Measurements from ENCODE around the gene DPYD. TPM values are rescaled to one million over a fixed set of nuclear protein-coding genes. Genes with fewer than 3 reads are reported as not detected.

DPYD gene
- total RNA-seq, 1 donor from 2014 or later: 30.1 TPM

DNA sequence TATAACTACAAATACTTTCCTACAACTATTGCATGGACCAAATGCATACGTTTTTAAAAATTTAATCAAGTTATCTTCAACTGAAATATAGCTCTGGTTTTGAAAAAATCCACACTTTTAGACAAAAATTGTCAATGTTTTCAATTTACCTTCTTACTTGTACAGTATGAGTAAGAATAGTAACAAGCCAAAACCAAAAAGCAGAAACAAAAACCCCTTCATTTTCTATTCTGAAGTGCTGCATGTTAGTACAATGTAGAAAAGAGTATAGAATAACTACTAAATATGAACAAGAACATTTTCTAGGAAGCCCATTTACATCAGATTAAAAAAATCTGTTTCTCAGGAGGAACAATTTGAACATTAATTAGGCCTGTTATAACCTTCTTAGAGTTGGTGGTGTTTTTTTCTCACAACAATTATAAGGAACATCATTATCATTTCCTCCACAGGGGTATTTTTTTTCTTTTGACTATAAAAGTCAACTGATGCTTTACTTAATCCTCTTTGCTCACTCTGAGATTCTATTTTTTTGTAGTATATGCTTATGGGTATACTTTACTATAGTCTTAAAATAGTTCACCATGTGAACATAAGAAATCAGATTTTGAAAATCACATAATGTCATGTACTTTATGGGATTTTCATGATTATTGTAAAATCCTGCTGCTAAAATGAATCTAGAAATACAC lies 723.9 kb downstream of the DPYD start:
- DNase-seq: no peak

GRCh38 chr1:97192872-97193572 lies 727.8 kb downstream of the DPYD start:
- DNase-seq: peak; percentile 32

DNA sequence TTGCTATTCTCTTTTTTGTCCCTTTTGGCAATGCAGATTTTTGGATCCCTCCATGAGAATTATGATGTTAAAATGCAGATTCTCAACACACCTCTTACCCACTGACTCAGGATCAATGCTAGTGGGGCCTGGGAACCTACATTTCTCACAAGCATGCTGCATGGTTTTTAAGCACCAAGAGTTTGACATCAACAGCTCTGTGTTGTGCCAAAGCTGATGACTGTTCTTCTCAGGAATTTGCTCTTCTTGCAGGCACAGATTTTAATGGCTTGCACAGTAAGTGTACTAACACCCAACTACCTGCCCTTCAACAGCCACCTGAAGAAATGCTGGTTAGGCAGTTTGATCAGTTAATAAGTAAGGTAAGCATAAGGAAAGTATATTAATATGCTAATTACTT lies 730.5 kb downstream of the DPYD start:
- DNase-seq: no peak

DNA sequence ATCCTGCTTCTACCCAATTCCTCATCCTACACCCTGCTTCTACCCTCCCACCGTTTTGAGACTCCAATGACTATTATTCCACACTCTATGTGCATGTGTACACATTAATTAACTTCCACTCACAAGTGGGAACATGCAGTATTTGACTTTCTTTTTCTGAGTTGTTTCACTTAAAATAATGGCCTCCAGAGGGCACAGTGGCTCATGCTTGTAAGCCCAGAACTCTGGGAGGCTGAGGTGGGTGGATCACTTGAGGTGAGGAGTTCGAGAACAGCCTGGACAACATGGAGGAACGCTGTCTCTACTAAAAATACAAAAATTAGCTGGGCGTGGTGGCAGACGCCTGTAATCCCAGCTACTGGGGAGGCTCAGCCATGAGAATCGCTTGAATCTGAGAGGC lies 734.5 kb downstream of the DPYD start:
- DNase-seq: no peak

GRCh38 chr1:97174039-97174704 lies 746.7 kb downstream of the DPYD start:
- no peak for DNase-seq

GRCh38 chr1:97170300-97170699 lies 750.5 kb downstream of the DPYD start:
- no peak for DNase-seq

DNA sequence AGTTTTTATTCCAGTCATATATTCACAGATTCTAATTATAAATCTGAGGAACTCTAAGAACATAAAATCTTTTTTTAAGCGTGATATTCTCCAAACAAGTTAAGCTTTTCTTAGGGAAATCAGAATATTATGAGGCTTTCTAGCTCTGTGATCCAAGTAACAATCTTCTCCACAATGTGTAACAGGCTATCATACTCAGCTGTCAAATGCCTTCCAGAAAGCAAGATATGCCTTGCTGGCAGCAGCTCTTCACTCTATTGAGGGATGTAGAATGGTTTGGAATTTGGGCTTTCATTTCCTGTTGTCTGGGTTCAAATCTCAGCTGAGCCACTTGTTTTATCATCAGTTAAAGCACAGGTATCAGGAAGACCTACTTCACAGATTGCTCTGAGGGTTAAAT lies 752.8 kb downstream of the DPYD start:
- no peak for DNase-seq

DNA sequence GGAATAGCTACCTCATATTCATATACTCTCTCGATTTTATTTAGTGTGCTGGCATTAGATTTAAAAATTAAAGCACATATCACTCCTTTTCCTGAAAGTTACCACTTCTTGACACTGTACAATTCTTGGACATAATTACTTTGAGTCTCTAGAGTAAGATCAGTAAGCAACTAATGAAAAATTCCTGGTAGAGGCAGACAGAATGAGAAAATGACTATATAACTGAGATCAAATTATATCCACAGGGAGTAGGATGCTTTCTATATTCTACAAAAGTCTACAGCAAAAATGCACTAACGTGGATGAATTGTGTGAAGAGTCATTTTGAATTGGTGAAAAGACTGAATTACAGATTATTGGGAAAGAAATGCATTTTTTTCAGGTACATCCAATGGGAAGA lies 753.6 kb downstream of the DPYD start:
- no peak for DNase-seq

GRCh38 chr1:97166626-97167025 lies 754.2 kb downstream of the DPYD start:
- no peak for DNase-seq

DNA sequence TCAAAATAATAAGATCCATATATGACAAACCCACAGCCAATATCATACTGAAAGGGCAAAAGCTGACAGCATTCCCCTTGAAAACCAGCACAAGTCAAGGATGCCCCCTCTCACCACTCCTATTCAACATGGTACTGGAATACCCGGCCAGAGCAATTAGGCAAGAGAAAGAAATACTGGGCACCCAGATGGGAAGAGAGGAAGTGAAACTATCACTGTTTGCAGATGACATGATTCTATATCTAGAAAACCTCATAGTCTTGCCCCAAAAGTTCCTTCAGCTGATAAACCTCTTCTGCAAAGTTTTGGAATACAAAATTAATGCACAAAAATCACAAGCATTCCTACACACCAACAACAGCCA lies 756.6 kb downstream of the DPYD start:
- no peak for DNase-seq

- no peak for DNase-seq
These were observed 757.1 kb downstream of the DPYD start for GRCh38 chr1:97163591-97164275.

DNA sequence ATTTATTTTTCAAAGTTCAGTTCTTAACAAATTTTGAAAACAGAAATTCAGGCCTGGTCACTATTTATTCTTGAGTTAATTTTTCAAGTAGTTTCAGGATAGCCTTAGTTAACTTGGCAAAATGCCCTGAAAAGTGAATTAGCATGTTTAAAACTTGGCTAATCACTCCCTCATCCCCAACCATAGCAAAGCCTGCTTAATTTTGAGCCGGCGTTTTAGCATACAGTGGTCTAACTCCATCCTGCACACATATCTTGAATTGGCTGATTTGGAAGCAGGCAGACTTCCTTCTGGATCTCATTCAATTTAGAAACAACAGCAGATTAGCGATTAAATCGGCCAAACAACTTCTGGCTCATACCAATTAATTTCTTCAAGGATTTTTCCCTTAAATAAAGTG lies 760.0 kb downstream of the DPYD start:
- peak; percentile 32 for DNase-seq

- DNase-seq: no peak
These were observed 761.5 kb downstream of the DPYD start for GRCh38 chr1:97159342-97159741.

- DNase-seq: no peak
These were observed 762.1 kb downstream of the DPYD start for GRCh38 chr1:97158691-97159096.

- DNase-seq: no peak
These were observed 762.8 kb downstream of the DPYD start for GRCh38 chr1:97157991-97158390.

GRCh38 chr1:97151651-97152050 lies 769.2 kb downstream of the DPYD start:
- DNase-seq: no peak

- peak; percentile 8 for DNase-seq
These were observed 775.4 kb downstream of the DPYD start for GRCh38 chr1:97145321-97145956.

- DNase-seq: no peak
These were observed 776.3 kb downstream of the DPYD start for GRCh38 chr1:97144527-97144926.

- DNase-seq: no peak
These were observed 777.5 kb downstream of the DPYD start for GRCh38 chr1:97143236-97143882.

DNA sequence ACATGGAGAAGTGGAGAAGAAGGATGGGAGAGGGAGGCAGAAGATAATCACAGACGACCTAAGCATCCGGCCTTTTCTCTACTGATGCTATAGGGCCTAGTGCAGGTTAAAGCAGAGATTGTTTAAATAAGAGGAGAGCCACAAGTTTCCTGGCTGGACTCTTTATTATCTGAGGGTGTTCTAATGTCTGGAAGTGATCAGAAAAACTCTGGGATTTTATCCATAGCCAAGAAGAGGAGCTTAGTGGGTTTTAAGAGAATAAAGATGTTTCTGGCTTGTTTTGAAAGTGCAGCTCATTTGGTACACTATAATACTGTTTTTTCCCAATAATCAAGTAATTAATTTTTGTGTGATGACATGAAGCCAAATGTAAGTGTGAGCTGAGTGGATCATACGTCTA lies 780.2 kb downstream of the DPYD start:
- no peak for DNase-seq

DNA sequence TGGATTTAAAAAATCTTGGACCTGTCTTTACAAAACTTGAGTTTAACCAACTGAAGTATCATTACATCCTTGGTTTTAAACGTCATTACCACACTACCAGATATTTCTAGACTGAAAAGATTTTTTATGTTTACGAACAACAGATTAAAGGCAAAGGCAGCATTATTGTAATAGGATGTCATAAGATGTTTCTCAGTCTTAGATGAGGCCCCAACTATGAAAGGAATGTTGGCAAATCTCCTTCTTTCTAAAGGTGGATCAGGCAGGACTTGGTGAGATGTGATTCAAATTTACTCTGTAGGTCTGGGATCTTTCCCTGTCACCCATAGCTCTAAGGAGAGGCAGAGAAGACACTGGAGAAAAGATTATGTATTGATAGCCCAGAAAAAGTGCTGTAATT lies 781.3 kb downstream of the DPYD start:
- no peak for DNase-seq

DNA sequence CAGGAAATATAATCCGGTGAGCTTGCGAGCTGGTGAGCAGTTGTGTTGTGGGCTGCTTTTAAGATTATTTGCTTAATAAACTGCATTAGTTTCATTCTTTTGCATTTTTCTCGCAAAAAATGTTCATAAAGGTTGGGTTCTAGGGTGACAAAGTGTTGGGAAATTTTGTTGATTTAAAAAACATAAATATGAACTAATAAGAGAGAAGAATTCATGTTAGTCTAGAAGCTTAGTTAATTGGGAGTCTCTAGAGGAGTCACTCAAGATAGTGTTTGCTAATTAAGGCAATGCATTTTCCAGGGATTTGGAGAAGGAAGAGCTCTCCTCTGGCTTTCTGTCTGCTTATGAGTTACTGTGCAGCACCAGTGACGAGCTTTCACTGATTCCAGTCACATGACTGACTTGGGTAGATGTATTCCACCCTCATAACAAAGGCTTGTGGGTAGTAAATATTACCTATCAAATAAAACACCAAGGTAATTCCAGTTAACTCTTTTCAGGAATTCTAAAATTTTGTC lies 782.3 kb downstream of the DPYD start:
- peak; percentile 8 for DNase-seq

Measured in tongue (tissue), 2 donors.